Psoas muscle (tissue), 8 donors: ENCODE measurements around the gene NDUFB7. TPM values are rescaled to one million over a fixed set of nuclear protein-coding genes. Genes with fewer than 3 reads are reported as not detected.

Source experiments
- ATAC-seq, 4 donors: fragments of 200-7000 bp; cut with Tn5 transposase; one replicate each; pipeline ENCODE4 v1.9.1; 2020; ENCODE audit warnings: moderate library complexity in 3 of 4, mild to moderate bottlenecking in 2 of 4
- DNase-seq, 2 donors: peaks; one replicate each; pipeline ENCODE4 v3.0.0-alpha.2; 2020
- H3K27ac ChIP-seq: fragments of 200-600 bp; one replicate; pipeline ENCODE4 v1.8.0; 2022
- H3K27me3 ChIP-seq, 3 donors: fragments of 200-600 bp in 1 of 3; one replicate each; pipeline versions ENCODE4 v1.6.1 to v1.8.0; 2013 to 2022; ENCODE audit warnings: low read length in 2 of 3, mild to moderate bottlenecking in 2 of 3, moderate library complexity in 1 of 3; ENCODE audit not compliant: insufficient read depth in 3 of 3
- H3K36me3 ChIP-seq, 2 donors: fragments of 200-600 bp in 1 of 2; one replicate each; pipeline versions ENCODE4 v1.6.1 to v1.8.0; 2013 to 2022; ENCODE audit warnings: low read depth in 1 of 2, mild to moderate bottlenecking in 1 of 2, moderate library complexity in 1 of 2; ENCODE audit not compliant: insufficient read depth in 1 of 2
- H3K4me1 ChIP-seq: fragments of 200-600 bp; one replicate; pipeline ENCODE4 v1.8.0; 2022
- H3K4me3 ChIP-seq: fragments of 200-600 bp; one replicate; pipeline ENCODE4 v1.8.0; 2022; ENCODE audit warnings: mild to moderate bottlenecking
- H3K9me3 ChIP-seq: fragments of 200-600 bp; one replicate; pipeline ENCODE4 v1.8.0; 2022
- WGBS, 3 donors: extraction: QIAGEN DNeasy Blood & Tissue Kit; methylation state at CpG; one replicate each; pipeline versions ENCODE4 v1.1.6 to v1.1.7; 2013; 5-methylcytosine and 5-hydroxymethylcytosine counted together
- intact Hi-C, 2 donors: fragments of 100-400 bp; cut with DNase I; formaldehyde crosslinking; loops; one replicate each; pipeline versions ENCODE4 v1.11.0 to v1.14.2; 2022
- polyA plus RNA-seq, 3 donors: library from polyadenylated mRNA; stranded (reverse); fragments of 200-250 nt; gene quantifications; one replicate each; pipeline ENCODE4 v1.2.3, GENCODE V29; 2013
- total RNA-seq, 4 donors: library from RNA; stranded (reverse); fragmentation: NEBNext Ultra II Directional in 2 of 4; extraction: Animal tissue kit (Norgen Biotek cat#: 25700) in 2 of 4; gene quantifications; one replicate each; pipeline versions ENCODE4 v1.2.1 to v1.2.4, GENCODE V29; 2021 to 2023
- TF ChIP-seq, protein P1 (sequence below): fragments of 200-600 bp; IDR thresholded peaks from one replicate; pipeline ENCODE4 v1.8.0; 2022; ENCODE audit warnings: antibody characterized with exemption
- donor health status: healthy with polysubstance abuse.
- donor health status: DM: no; HTN: no; CAD: no; lungs with moderate emphysema.
- donor health status: Bipolar disorder and iron deficiency.
- donor health status: healthy.
- donor health status: DM: yes; HTN: yes; CAD: no.
- donor health status: DM: no; HTN: no; CAD: no.
- donor health status: DM: no; HTN: no; CAD: no.
- donor health status: DM: yes; HTN: yes; CAD: no.

Gene NDUFB7
- total and polyA plus RNA-seq, 7 donors: 216 to 805 (median 306) TPM

DNA sequence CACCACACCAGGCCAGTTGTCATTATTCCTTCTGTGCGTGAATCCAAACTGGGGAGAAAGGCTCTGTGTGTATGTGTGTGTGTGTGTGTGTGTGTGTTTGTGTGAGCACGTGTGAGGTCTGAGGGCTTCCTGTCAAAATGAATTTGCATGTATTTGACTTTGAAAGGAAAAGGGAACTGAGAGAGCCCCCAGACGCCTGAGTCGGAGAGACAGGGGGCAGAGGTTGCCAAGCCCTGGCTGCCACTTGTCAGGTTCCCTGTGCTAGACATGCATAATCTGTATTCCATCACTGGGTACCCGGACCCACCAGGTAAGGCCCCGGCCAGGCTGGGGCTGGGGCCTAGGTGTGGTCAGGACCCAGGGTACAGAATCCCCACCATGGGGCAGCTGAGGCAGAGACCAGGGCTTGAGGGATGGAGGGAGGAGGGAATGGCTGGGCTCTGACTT, 11.1 kb upstream of the NDUFB7 start, which contains the start of gene CLEC17A:
TSS of gene CLEC17A (plus strand) at position 191 of the 447 bp plus-strand sequence. CDS start at position 268, 77 bp downstream.
- intact Hi-C loops: no loop called here
- 39 to 53% (median 45%) methylated on average over 6 of the region's 6 CpGs for WGBS, 3 donors

DNA sequence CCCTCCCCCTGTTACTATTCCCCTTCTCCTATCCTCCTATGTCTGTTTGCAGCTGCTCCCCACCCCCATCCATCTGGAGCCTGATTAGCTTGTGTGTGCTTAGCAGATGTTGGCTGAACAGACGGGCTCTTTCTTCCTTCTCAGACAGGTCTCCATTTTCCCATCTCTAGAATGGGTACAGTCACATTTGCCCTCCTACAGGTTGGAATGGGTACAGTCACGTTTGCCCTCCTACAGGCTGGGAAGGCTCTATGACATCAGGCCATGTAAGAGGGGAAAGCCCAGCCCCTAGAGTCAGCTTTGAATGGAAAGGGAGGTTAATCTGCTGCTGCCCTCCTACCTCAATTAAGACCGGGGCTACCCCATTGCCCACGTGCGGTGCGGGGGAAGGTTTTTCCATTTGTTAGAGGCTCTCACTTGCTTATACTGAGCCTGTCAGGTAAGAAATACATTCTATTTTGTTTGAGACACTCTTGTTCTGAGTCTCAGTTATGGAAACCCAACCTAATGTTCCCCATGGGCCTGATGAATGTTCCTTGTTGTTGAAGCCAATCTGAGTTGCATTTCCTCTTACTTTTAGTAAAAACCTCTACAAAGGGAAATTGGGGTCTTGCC, 8.9 kb upstream of the NDUFB7 start:
- ATAC-seq (no peak), DNase-seq (no peak)
- H3K27me3 ChIP-seq: no peaks in the 10 kb centered on the region
- intact Hi-C loops: no loop called here
- no peaks in the 10 kb centered on the region for H3K4me1 ChIP-seq
- 51 to 66% (median 58%) methylated on average over 6 of the region's 6 CpGs for WGBS, 3 donors
- TF ChIP-seq, protein P1, sequence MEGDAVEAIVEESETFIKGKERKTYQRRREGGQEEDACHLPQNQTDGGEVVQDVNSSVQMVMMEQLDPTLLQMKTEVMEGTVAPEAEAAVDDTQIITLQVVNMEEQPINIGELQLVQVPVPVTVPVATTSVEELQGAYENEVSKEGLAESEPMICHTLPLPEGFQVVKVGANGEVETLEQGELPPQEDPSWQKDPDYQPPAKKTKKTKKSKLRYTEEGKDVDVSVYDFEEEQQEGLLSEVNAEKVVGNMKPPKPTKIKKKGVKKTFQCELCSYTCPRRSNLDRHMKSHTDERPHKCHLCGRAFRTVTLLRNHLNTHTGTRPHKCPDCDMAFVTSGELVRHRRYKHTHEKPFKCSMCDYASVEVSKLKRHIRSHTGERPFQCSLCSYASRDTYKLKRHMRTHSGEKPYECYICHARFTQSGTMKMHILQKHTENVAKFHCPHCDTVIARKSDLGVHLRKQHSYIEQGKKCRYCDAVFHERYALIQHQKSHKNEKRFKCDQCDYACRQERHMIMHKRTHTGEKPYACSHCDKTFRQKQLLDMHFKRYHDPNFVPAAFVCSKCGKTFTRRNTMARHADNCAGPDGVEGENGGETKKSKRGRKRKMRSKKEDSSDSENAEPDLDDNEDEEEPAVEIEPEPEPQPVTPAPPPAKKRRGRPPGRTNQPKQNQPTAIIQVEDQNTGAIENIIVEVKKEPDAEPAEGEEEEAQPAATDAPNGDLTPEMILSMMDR: no peak
- H3K4me3 ChIP-seq: no peak overlapping the region
- no peaks in the 10 kb centered on the region for H3K9me3 ChIP-seq
- no peak overlapping the region for H3K27ac ChIP-seq
- H3K36me3 ChIP-seq: no peaks in the 10 kb centered on the region

More for the DNA sequence above, 11.1 kb upstream of the NDUFB7 start, which contains the start of gene CLEC17A:
- Histone ChIP-seq H3K27me3 (peaks cover 0 to 4% (median 0%) of the 10 kb centered on the region in 3 donors), H3K4me3 (no peak within 1 kb of the TSS), H3K4me1 (no peaks in the 10 kb centered on the region), H3K36me3 (no peaks in the 10 kb centered on the region), H3K9me3 (no peaks in the 10 kb centered on the region), H3K27ac (no peak within 1 kb of the TSS)
- ATAC-seq (no peak), DNase-seq (no peak)
- TF ChIP-seq, protein P1: no peak

DNA sequence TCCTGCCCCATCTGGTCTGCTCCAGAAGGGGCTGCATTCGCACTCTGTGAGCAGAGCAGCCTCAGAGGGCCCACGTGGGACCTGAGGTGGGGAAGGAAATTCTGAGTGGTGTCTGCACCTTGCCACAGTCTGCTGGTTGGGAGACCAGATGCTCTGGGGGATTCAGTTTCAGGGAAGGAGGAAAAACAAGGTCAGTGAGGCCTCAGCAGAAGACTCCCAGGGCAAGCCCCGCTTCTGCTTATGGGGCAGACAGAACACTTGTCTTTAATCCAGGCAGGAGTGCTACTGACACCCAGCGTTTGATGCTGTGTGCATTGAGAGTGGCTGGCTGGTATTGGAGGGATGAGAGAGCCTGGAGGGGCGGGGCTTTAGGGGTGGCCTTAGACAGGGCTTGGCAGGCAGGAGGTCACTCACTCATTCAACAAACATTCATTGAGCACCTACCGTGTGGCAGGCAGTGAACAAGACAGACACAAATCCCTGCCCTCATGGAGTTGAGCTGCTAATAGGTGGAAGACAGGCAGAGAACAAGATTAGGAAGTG, 6.1 kb upstream of the NDUFB7 start:
- intact Hi-C loops: loop anchor here (10.0 kb wide), 2 partner anchors 107 to 307 kb away; partner anchors contain the start of gene OR7A17 (in 1 of the 2)
- no peaks in the 10 kb centered on the region for H3K9me3 ChIP-seq
- DNase-seq: no peak
- no peaks in the 10 kb centered on the region for H3K27me3 ChIP-seq
- no peaks in the 10 kb centered on the region for H3K36me3 ChIP-seq
- TF ChIP-seq, protein P1: no peak
- 50 to 54% (median 53%) methylated on average over 6 of the region's 6 CpGs for WGBS, 3 donors
- H3K27ac ChIP-seq: no peak overlapping the region
- ATAC-seq: no peak
- no peaks in the 10 kb centered on the region for H3K4me1 ChIP-seq
- H3K4me3 ChIP-seq: no peak overlapping the region

DNA sequence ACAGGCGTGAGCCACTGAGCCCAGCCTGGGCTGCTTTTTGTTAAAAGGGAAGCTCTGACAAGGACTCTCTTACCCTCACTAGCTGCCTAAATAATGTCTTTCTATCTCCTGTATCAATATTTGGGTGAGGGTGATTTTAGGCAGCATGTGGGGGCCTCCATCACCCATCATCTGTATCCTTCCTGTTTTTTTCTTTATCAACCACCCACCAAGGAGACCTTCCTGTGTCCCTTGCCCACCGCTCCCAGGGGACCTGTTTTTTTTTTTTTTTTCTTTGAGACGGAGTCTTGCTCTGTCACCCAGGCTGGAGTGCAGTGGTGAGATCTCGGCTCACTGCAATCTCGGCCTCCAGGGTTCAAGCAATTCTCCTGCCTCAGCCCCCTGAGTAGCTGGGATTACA, 5.4 kb upstream of the NDUFB7 start:
- Histone ChIP-seq H3K4me1 (peaks cover 2% of the 10 kb centered on the region), H3K36me3 (no peaks in the 10 kb centered on the region), H3K9me3 (no peaks in the 10 kb centered on the region), H3K27ac (no peak overlapping the region), H3K27me3 (no peaks in the 10 kb centered on the region), H3K4me3 (no peak overlapping the region)
- DNase-seq: no peak
- TF ChIP-seq, protein P1: no peak
- intact Hi-C loops: loop anchor here (10.0 kb wide), 2 partner anchors 108 to 308 kb away; partner anchors contain the start of gene OR7A17 (in 1 of the 2)
- no peak for ATAC-seq
- WGBS, 3 donors: 73 to 87% (median 79%) methylated on average over 5 of the region's 5 CpGs
